GM21381 (cell line): ENCODE results near the gene TSHZ2.
"Not testable (repeated sequence)": the region's sequence is repeated elsewhere in the genome, so short reads cannot be mapped to it uniquely, and the experiment has no call there.

Source experiments
- ATAC-seq: cut with Tn5 transposase; IDR thresholded peaks from one replicate; pipeline ENCODE4 v1.9.1; 2021; ENCODE audit warnings: mild to moderate bottlenecking, moderate library complexity; ENCODE audit not compliant: unreplicated experiment

TSHZ2 gene

DNA sequence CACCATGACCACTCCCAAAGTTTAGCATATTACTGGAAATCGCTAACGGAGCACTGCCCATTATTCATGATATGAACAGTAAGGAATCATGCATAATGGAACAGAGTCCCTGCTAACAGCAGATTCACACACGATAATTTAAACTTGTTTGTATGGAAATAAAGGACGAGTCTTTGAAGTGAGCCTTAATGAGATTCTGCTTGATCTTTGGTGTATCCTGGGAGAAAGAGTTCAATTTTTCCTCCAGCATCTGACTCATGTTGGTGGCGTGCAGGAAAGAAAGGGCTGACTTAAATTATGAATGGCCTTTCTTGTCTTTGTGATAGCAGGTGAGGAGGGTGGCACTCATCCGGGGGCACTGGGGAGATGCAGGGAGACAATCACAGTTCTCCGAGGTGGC, 426.9 kb downstream of the TSHZ2 start:
- ATAC-seq = no peak

DNA sequence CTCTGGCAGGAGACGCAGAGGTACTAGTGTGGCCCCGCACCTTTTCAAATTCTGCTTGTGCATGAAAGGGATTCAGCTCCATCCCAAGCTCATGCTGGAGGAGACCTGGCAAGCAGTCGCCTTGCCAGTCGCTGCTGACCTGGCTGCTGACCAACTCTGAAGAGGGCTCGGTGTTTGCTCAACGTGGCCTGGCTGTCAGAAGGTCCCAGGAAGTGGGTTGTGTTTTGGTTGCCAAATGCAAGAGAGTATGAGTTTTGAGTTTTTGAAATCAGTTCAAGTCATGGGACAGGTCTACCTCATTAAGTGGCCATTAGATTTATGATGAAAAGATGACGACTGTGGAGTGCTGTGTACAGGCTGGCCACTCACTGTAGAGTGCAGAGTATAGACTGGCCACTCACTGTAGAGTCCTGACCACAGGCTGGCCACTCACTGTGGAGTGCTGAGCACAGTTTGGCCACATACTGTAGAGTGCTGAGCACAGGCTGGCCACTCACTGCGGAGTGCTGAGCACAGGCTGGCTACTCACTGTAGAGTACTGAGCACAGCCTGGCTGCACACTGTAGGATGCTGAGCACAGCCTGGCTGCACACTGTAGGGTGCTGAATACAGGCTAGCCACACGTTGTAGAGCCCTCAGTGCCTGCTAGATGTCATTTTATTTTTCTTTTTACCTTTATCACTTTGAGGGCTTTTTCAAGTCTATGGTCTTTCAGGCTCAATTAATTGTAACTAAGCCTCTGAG, 427.6 kb downstream of the TSHZ2 start:
- no peak for ATAC-seq

DNA sequence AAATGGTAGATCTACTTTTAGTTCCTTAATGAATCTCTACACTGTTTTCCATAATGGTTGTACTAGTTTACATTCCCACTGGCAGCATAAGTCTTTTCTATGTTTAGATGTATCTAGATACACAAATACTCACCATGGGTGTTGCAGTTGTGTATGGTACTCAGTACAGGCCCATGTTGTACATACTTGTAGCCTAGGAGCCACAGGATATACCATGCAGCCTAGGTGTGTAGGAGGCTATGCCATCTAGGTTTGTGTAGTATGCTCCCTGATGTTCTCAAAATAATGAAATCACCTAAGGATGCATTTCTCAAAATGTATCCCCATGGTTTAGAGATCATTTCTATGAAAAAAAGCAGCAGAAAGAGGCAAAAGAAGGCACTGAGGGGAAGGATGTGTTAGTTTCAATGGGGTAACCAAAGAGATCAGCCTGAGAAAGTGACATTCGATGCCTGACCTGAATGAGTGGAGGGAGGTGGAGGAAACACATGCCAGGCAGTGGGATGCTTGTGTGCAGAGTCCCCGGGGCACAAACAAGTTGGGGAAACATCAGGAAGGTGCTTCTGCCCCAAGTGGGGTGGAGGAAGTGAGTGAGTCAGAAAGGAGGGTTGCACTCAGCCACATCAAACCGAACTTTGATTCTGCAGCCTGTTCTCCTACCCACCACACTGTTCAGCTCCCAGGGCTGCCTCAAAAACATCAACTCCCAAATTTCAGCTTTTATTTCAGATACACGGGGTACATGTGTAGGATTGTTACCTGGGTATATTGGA, 430.3 kb downstream of the TSHZ2 start:
- ATAC-seq = no peak

DNA sequence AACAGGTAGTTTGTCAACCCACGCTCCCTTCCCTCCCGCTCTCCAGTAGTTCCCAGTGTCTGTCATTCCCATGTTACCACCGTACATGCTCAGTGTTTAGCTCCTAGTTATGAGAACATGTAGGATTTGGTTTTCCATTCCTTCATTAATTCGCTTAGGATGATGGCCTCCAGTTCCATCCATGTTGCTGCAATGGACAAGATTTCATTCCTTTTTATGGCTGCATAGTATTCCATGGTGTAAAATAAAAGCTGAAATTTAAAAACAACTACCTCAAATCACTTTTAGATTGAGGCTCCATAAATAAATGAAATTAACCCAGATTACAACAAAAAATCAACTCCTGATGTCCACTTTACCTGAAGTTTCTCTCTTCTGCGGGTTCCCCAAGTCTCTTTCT, 430.9 kb downstream of the TSHZ2 start:
- ATAC-seq = no peak

DNA sequence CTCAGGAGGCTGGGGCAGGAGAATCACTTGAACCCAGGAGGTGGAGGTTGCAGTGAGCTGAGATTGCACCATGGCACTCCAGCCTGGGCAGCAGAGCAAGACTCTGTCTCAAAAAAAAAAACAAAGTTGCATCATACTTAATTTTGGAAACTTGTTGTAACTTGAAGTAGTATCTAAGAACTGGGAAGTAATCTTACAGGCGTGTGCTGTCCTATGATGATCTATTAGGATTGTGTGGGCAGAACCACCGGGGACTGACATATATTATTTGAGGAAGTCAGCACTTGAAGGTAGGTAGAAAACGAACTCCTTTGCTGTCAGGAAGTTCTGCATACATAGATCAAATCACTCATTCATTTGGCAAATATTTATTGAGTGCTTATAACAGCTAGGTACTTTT, 433.0 kb downstream of the TSHZ2 start:
- no peak for ATAC-seq

DNA sequence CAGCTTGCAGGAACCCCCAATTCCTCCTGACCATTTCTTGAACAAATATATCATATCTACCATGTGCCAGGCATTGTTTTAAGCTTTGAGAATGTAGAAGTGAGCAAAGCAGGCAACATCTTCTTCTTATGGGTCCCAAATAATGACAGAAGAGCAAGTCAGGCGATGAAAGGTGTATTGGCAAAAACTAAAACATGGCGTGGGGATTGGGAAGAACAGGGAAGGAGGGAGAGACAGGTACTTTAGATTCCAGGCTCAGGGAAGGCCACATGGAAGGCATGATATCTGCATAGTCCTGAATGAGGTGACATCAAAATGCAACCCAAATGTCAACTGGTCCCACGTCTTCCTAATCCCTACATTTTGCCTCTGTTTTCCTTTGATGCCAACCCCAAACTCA, 434.4 kb downstream of the TSHZ2 start:
- no peak for ATAC-seq

DNA sequence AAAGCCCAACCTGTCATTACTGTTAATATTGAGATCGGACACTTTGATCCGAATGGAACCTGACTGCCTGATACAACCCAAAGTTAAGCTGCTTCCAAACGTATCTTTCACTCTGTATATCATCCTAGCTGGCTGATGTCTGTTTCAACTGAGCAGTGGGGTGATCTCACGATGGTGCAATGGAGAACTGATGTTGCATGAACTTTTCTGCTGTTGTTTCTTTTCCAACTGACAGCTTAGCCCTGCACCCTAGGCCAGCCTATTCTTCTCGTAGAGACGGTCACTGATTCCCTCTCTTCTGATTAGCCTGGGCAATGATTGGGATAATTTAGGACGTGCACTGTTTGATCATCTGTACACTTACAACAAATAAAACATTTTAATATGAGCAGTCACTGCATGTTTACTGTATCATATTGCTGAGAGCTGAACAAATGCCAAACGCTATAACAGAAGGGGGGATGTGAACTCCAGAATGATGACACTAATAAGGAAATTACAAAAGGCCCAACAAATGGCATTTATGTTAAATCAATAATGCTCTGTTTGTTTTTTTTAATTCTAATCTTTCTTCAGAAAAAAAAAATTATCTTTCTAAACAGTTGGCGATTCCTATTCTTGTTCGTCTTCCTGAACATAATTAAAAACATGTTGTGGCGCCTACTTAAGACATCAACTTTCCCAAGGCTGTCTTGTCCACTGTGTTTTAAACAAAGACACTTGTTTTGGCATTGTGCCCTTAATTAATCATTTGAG, 436.7 kb downstream of the TSHZ2 start:
- no peak for ATAC-seq

DNA sequence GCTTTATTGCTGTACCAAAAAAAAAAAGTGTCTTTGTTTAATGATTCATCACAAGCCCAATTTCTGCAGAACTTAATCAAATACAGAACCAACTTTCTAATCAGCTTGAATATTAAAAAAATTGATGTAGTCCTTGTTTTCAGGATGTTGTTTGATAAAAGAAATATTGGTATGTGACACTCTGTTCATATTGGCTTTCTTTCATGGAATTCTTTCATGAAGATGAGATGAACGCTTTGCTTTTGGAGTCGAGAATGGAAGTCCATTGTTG, 437.2 kb downstream of the TSHZ2 start:
- ATAC-seq = no peak

DNA sequence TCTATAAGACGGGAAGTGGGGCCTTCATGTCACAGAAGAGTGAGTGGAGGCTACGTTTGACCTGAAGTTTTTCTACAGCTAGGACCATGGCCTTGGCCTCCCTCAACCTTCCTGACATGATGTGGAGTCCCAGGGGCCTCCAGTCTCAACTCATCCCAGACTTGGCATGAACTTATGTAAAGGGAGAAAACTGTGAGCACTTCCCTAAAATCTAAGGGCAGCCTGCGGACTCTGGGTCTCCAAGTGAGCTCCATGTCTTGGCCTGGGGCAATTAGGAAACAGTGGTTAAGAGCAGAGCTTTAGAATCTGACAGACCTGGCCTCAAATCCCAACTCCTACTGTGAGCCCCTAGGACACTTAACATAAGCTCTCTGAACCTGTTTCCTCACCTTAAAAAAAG, 439.0 kb downstream of the TSHZ2 start:
- no peak for ATAC-seq

DNA sequence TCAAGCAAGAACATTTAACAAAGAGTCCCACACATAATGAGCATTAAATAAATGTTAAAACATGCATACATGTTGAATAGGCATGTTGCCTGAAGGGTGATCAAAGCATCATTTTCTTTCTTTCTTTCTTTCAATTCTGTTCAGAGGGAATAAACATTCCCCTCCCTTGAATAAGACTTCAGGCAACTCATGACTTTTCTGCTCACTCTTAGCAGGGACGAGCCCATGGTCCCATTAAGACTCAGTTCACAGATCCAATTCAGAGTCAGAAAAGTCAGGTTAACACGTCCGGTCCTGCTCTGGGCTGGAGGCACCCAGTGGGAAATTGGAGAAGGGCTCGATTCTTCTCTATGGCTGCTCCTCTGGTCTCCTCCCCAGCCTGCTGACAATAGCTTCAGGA, 439.7 kb downstream of the TSHZ2 start:
- ATAC-seq = no peak

DNA sequence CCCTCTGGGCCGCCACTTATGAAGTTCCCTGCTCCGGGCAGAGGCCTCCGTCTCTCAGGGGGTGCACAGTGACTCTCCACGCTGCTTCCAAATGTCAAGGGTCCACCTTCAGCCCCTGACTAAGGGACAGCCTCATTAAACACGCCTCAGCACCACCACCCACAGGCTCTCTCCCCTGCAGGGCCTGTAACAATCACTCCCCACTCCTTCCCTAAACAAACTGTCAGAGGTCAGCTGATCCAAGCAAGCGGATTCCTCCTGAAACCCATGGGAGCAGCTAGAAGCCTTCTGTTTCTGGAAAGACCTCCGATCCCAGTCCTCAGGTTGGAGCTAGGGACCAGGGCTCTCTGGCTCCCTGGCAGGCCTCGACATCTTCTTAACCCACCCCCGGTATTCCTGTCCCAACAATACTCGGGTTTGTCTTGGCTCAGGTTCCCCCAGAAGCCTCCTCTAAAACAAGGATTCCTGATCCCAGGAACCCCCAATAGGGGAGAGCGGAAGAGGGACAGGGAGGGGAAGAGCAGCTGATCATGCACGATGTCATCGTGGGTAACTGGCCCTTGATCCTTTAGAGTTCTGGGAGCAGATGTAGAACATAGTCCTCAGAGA, 440.5 kb downstream of the TSHZ2 start:
- no peak for ATAC-seq

DNA sequence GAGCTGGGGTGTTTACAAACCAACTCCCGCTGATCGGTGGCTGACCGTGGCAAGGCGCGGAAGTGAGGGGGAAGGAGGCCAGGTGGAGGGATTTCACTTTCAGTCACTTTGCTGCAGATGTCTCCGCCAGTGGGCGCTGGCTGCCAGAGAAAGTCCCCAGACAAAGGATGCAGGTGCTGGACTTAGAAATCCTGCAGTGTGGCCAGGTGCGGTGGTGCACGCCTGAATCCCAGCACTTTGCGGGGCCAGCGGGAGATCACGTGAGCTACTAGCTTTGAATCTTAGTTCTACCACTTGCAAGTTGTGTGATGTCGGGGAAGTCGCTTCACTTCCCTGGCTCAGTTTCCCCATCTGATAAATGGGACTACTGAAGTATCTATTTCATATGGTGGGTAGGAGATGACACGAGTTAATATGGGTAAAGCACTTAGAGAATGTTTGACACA, 441.1 kb downstream of the TSHZ2 start:
- ATAC-seq = peak; percentile 78

DNA sequence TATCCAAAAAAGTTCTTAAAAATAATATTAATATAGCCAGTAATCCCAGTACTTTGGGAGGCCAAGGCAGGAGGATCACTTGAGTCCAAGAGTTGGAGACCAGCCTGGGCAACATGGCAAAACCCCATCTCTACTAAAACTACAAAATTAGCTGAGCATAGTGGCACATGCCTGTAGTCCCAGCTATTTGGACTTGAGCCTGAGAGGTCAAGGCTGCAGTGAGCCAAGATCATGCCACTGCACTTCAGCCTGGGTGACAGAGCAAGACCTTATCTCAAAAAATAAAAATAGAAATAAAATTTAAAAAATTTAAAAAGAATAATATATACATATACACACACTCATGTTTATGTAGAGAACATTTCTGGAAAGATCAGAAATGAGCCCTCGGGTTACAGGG, 441.7 kb downstream of the TSHZ2 start:
- not testable (repeated sequence) for ATAC-seq

DNA sequence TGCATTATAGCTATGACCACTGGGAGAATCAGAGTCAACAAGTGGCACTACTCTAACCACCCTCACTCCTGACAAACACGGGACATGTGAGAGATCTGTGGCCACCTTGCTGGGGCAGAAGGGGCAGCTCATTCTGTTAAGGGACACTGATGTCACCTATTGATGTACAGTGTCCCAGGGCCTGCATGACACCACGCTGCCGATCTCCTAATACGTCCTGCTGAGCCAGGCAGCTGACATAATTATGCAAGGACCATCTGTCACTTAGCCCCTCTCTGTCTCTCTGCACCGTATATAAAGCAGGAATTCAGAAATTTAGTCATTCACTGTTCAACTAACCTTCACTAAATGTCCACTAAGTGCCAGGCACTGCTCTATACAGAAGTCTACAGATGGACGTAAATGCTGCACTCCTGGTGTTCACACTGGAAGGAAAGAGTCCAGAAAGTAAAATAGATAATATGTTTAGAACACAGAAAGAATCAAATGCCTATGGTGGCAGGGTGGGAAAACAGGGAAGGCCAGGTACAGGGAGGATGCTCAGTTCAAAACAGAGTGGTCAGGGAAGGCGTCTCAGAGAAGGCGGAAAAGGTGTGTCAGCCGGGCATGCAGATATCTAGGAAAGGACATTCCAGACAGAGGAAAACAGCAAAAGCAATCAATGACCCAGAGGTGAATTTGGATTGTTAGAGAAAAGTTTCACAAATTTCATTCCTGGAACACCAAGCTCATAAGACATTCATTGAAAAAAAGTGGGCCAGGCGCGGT, 447.7 kb downstream of the TSHZ2 start:
- no peak for ATAC-seq

DNA sequence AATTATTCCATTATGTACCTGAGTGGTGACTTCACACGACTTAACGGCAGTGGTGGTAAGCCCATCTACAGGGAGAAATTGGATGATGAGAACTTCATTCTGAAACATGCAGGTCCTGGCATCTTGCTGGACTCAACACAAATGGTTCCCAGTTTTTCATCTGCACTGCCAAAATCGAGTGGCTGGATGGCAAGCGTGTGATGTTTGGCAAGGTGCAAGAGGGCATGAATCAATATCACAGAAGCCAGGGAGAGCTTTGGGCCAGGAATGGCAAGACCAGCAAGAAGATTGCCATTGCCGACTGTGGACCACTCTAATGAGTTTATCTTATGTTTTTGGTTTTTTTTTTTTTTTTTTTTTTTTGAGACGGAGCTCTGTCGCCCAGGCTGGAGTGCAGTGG, 449.2 kb downstream of the TSHZ2 start:
- no peak for ATAC-seq

DNA sequence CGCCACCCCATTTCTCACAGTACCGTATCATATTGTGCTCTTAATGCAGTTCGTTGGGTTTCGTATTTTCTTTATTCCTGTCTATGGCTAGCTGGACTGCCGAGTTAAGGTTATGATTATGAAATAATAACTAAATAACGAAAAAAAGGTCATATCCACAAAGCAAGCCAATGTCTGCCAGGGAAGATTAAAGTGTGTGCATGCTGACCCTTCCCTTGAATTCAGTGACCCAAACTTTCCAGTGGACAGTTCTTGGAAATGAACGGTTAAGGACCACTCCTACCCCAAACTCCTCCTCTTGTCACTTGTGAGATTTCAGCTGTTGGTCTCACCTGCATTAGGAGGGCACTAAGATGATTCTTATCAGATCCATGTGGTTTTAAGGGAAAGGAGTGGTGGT, 449.9 kb downstream of the TSHZ2 start:
- no peak for ATAC-seq

DNA sequence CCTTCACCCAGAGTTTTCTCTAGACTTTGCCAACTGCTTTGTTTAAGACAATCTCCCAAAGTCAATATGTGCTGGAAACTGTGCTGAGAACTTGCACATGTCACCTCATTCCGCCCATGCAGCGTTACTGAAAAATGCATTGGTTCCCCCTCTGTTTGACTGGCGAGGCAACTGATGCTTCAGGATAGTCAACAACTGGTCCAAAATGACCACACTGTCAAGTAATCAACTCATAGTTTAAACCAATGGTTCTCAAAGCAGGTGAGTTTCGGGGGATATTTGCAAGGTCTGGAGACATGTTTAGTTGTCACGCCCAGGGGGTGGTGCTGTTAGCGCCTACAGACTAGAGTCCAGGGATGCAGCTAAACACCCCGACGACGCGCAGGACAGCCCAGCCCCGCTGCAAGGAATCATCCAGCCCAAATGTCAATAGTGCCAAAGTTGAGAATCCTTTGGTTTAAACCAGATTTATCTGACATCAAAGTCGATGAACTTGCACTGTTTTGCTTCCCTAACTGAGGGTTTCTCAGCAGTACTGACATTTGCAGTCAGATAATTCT, 451.5 kb downstream of the TSHZ2 start:
- no peak for ATAC-seq

DNA sequence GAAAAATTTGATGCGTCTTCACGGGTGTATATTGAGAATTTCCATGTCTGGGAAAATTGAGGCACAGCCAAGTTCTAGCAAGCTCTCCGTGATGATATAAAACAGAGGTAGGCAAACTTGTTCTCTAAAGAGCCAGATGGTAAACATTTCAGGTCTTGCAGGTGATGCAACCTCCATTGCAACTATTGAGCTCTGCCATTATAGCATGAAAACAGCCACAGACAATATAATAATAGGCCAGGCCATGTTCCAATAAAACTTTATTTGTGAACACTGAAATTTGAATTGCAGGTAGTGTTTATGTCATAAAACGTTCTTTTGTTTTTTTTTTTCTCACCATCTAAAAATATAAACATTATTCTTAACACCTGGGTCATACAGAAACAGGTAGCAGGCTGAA, 453.3 kb downstream of the TSHZ2 start:
- ATAC-seq = no peak

DNA sequence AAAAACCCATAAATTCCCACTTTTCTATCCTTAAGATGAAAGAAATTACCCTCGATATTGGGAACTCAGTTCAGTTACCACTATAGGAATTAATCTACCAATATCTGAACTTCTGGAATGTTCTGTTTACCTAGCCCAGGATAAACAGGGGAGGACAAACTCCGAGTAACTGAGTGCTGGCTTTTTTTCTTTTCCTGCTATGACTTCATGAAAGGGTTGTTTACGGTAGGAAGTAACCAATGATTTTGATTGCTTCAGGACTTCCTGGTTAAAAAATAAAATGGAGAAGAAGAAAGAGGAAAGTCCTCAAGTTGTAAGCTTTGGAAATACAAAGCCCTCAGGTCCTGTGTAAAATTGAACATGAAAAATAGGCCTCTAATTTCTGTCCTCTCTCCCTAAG, 453.8 kb downstream of the TSHZ2 start:
- no peak for ATAC-seq

DNA sequence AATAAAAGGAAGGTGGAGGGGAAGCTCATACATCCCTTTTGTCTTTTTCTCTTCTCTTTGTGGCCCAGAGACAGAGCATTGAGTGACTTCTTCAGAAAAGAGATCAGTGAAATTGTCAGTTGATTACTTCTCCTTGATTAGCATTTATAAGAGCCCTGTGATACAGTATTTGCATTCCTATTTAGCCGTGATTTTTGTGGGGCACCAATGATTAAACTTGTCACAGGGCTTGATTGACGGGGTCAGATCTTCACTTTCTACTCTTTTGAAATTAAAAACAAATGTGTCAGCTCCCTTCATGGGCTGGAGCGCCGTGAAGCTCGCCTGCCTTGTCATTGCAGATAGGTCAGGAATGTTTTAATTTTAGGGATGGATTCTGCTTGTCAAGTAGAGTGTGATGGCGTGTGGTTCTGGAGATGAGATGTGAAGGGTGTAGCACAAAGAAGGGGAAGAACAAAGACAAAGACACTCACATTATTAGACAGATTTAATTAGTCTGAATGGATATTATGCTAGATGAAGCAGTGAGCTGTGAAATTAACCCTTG, 454.7 kb downstream of the TSHZ2 start:
- ATAC-seq = no peak
